Liver (tissue), 9 donors: ENCODE results near the gene SAMD7. TPM values are rescaled to one million over a fixed set of nuclear protein-coding genes. Genes with fewer than 3 reads are reported as not detected.

ENCODE experiments used
- DNase-seq: peaks from one replicate; pipeline ENCODE4 v3.0.0-alpha.2; 2017; ENCODE audit warnings: low spot score
- H3K27ac ChIP-seq, 2 donors: one replicate each; pipeline ENCODE4 v1.7.0; 2013; ENCODE audit warnings: inconsistent platforms in 2 of 2, low read length in 2 of 2, control low read depth in 1 of 2, low read depth in 1 of 2, mild to moderate bottlenecking in 1 of 2
- H3K27me3 ChIP-seq, 4 donors: one replicate each; pipeline versions ENCODE4 v1.6.1 to v1.7.0; 2013; ENCODE audit warnings: low read length in 3 of 4, inconsistent platforms in 1 of 4, mild to moderate bottlenecking in 1 of 4, moderate library complexity in 1 of 4; ENCODE audit not compliant: control insufficient read depth in 4 of 4, insufficient read depth in 4 of 4
- H3K36me3 ChIP-seq, 4 donors: one replicate each; pipeline versions ENCODE4 v1.6.1 to v1.7.0; 2013; ENCODE audit warnings: low read length in 3 of 4, mild to moderate bottlenecking in 3 of 4, low read depth in 1 of 4, moderate library complexity in 1 of 4; ENCODE audit not compliant: control insufficient read depth in 4 of 4, insufficient read depth in 3 of 4
- H3K4me1 ChIP-seq, 4 donors: one replicate each; pipeline versions ENCODE4 v1.6.1 to v1.7.0; 2013; ENCODE audit warnings: low read length in 3 of 4, mild to moderate bottlenecking in 3 of 4, moderate library complexity in 1 of 4; ENCODE audit not compliant: control insufficient read depth in 4 of 4, insufficient read depth in 4 of 4
- H3K4me3 ChIP-seq, 3 donors: one replicate each; pipeline versions ENCODE4 v1.6.1 to v1.7.0; 2013; ENCODE audit warnings: low read length in 3 of 3, control low read depth in 1 of 3, low read depth in 1 of 3, mild to moderate bottlenecking in 1 of 3
- H3K9ac ChIP-seq, 2 donors: one replicate each; pipeline ENCODE4 v1.7.0; 2013; ENCODE audit warnings: low read length in 2 of 2, mild to moderate bottlenecking in 2 of 2, moderate library complexity in 2 of 2, control low read depth in 1 of 2, low read depth in 1 of 2
- H3K9me3 ChIP-seq, 4 donors: one replicate each; pipeline versions ENCODE4 v1.6.1 to v1.7.0; 2013; ENCODE audit warnings: low read length in 3 of 4; ENCODE audit not compliant: control insufficient read depth in 4 of 4
- EGR1 ChIP-seq, 2 donors: IDR thresholded peaks; 2 replicates each; pipeline ENCODE4 v1.6.1; 2016 to 2018; ENCODE audit warnings: antibody characterized with exemption in 2 of 2, low read depth in 2 of 2
- FOXA1 ChIP-seq: IDR thresholded peaks from 2 replicates; pipeline ENCODE4 v1.6.1; 2016; ENCODE audit warnings: antibody characterized with exemption
- FOXA2 ChIP-seq: IDR thresholded peaks from 2 replicates; pipeline ENCODE4 v1.6.1; 2016; ENCODE audit warnings: antibody characterized with exemption
- GABPA ChIP-seq, 2 donors: IDR thresholded peaks in 1 of 2; conservative IDR thresholded peaks in 1 of 2; 2 replicates each; pipeline ENCODE4 v1.6.1; 2016; ENCODE audit warnings: antibody characterized with exemption in 2 of 2, mild to moderate bottlenecking in 1 of 2, moderate library complexity in 1 of 2
- HNF4A ChIP-seq, 2 donors: conservative IDR thresholded peaks; 2 replicates each; pipeline ENCODE4 v1.6.1; 2016; ENCODE audit warnings: antibody characterized with exemption in 2 of 2, mild to moderate bottlenecking in 2 of 2
- HNF4G ChIP-seq: IDR thresholded peaks from 2 replicates; pipeline ENCODE4 v1.6.1; 2016; ENCODE audit warnings: antibody characterized with exemption
- JUND ChIP-seq, 2 donors: IDR thresholded peaks; 2 replicates each; pipeline ENCODE4 v1.6.1; 2016; ENCODE audit warnings: antibody characterized with exemption in 2 of 2
- NR2F2 ChIP-seq: IDR thresholded peaks from 2 replicates; pipeline ENCODE4 v1.6.1; 2016; ENCODE audit warnings: antibody characterized with exemption
- RAD21 ChIP-seq, 2 donors: IDR thresholded peaks; 2 replicates each; pipeline ENCODE4 v1.6.1; 2016; ENCODE audit warnings: antibody characterized with exemption in 2 of 2, mild to moderate bottlenecking in 2 of 2
- RXRA ChIP-seq, 2 donors: IDR thresholded peaks; 2 replicates each; pipeline ENCODE4 v1.6.1; 2017 to 2018; ENCODE audit warnings: antibody characterized with exemption in 2 of 2, mild to moderate bottlenecking in 1 of 2
- SP1 ChIP-seq: IDR thresholded peaks from 2 replicates; pipeline ENCODE4 v1.6.1; 2018; ENCODE audit warnings: antibody characterized with exemption, mild to moderate bottlenecking
- TAF1 ChIP-seq: conservative IDR thresholded peaks from 2 replicates; pipeline ENCODE4 v1.6.1; 2016; ENCODE audit warnings: antibody characterized with exemption, mild to moderate bottlenecking
- YY1 ChIP-seq: IDR thresholded peaks from 2 replicates; pipeline ENCODE4 v1.6.1; 2016; ENCODE audit warnings: antibody characterized with exemption, mild to moderate bottlenecking
- ZBTB33 ChIP-seq: IDR thresholded peaks from 2 replicates; pipeline ENCODE4 v1.6.1; 2016; ENCODE audit warnings: antibody characterized with exemption
- WGBS: extraction: QIAGEN DNeasy Blood & Tissue Kit; methylation state at CpG from one replicate; pipeline ENCODE4 v1.1.7; 2013; 5-methylcytosine and 5-hydroxymethylcytosine counted together
- polyA plus RNA-seq, 2 donors: library from polyadenylated mRNA; stranded (reverse) in 1 of 2; unstranded in 1 of 2; fragments of 200-250 nt in 1 of 2; fragments of >200 nt in 1 of 2; fragmentation: Nextera tagmentation in 1 of 2; extraction: Ambion mirVana in 1 of 2; gene quantifications; one replicate each; pipeline versions ENCODE4 v1.2.1 to v1.2.3, GENCODE V29; 2013 to 2015
- total RNA-seq, 2 donors: library from RNA; depleted of rRNA; stranded (reverse); fragments of >200 nt; gene quantifications; one replicate each; pipeline ENCODE4 v1.2.3, GENCODE V29; 2014
- TF ChIP-seq, protein P1 (sequence below): fragments of 150-350 bp; IDR thresholded peaks from 2 replicates; pipeline ENCODE4 v1.5.1; 2017; ENCODE audit warnings: improper control_type of control experiment, low read depth, low read length; ENCODE audit not compliant: missing input control
- TF ChIP-seq, protein P2 (sequence below): IDR thresholded peaks from 2 replicates; pipeline ENCODE4 v1.6.1; 2016; ENCODE audit warnings: antibody characterized with exemption
- TF ChIP-seq, protein P3 (sequence below): IDR thresholded peaks from 2 replicates; pipeline ENCODE4 v1.6.1; 2016; ENCODE audit warnings: antibody characterized with exemption, mild to moderate bottlenecking
- TF ChIP-seq, protein P4 (sequence below): IDR thresholded peaks from 2 replicates; pipeline ENCODE4 v1.6.1; 2016; ENCODE audit warnings: antibody characterized with exemption
- donor health status: healthy.
- donor health status: healthy.
- donor health status: healthy.
- donor health status: healthy.
- donor health status: healthy.

The SAMD7 gene
- total and polyA plus RNA-seq, 4 donors, result not detected

DNA sequence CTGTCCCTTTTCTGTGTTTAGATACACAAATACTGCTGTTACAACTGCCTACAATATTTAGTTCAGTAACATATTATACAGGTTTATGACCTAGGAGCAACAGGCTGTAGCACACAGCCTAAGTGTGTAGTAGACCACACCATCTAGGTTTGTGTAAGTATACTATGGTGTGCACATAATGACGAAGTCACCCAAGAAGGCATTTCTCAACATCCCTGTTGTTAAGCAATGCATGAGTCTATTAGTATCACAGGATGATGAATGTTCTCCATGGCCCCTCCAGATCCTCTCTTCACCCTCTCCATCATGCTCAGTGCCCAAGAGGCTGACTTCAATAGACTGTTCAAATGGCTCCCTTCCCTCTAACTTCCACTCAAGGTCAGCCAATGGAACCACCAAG lies 40.7 kb downstream of the SAMD7 start:
- Histone ChIP-seq H3K4me1 (no peaks in the 10 kb centered on the region), H3K9ac (no peak overlapping the region), H3K27me3 (no peaks in the 10 kb centered on the region), H3K9me3 (no peaks in the 10 kb centered on the region), H3K36me3 (no peaks in the 10 kb centered on the region), H3K4me3 (no peak overlapping the region), H3K27ac (no peak overlapping the region)
- 84% methylated on average over 1 of the region's 1 CpG for WGBS
- DNase-seq, result no peak
- no peak for TF ChIP-seq EGR1 (IDR thresholded peaks at IDR 0.05; ENCODE audit: low read depth in 2 of 2)
- TF ChIP-seq, protein P1, sequence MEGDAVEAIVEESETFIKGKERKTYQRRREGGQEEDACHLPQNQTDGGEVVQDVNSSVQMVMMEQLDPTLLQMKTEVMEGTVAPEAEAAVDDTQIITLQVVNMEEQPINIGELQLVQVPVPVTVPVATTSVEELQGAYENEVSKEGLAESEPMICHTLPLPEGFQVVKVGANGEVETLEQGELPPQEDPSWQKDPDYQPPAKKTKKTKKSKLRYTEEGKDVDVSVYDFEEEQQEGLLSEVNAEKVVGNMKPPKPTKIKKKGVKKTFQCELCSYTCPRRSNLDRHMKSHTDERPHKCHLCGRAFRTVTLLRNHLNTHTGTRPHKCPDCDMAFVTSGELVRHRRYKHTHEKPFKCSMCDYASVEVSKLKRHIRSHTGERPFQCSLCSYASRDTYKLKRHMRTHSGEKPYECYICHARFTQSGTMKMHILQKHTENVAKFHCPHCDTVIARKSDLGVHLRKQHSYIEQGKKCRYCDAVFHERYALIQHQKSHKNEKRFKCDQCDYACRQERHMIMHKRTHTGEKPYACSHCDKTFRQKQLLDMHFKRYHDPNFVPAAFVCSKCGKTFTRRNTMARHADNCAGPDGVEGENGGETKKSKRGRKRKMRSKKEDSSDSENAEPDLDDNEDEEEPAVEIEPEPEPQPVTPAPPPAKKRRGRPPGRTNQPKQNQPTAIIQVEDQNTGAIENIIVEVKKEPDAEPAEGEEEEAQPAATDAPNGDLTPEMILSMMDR, result no peak

GRCh38 chr3:169953462-169954141 lies 42.2 kb downstream of the SAMD7 start:
- Histone ChIP-seq H3K36me3 (no peaks in the 10 kb centered on the region), H3K4me1 (no peaks in the 10 kb centered on the region), H3K9ac (no peak overlapping the region), H3K27me3 (no peaks in the 10 kb centered on the region), H3K9me3 (no peaks in the 10 kb centered on the region), H3K4me3 (no peak overlapping the region), H3K27ac (no peak overlapping the region)
- DNase-seq, result no peak
- 91% methylated on average over 3 of the region's 3 CpGs for WGBS
- no peak for TF ChIP-seq HNF4G
- TF ChIP-seq, protein P2, sequence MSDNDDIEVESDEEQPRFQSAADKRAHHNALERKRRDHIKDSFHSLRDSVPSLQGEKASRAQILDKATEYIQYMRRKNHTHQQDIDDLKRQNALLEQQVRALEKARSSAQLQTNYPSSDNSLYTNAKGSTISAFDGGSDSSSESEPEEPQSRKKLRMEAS, result no peak
- no peak for TF ChIP-seq TAF1
- TF ChIP-seq, protein P3, sequence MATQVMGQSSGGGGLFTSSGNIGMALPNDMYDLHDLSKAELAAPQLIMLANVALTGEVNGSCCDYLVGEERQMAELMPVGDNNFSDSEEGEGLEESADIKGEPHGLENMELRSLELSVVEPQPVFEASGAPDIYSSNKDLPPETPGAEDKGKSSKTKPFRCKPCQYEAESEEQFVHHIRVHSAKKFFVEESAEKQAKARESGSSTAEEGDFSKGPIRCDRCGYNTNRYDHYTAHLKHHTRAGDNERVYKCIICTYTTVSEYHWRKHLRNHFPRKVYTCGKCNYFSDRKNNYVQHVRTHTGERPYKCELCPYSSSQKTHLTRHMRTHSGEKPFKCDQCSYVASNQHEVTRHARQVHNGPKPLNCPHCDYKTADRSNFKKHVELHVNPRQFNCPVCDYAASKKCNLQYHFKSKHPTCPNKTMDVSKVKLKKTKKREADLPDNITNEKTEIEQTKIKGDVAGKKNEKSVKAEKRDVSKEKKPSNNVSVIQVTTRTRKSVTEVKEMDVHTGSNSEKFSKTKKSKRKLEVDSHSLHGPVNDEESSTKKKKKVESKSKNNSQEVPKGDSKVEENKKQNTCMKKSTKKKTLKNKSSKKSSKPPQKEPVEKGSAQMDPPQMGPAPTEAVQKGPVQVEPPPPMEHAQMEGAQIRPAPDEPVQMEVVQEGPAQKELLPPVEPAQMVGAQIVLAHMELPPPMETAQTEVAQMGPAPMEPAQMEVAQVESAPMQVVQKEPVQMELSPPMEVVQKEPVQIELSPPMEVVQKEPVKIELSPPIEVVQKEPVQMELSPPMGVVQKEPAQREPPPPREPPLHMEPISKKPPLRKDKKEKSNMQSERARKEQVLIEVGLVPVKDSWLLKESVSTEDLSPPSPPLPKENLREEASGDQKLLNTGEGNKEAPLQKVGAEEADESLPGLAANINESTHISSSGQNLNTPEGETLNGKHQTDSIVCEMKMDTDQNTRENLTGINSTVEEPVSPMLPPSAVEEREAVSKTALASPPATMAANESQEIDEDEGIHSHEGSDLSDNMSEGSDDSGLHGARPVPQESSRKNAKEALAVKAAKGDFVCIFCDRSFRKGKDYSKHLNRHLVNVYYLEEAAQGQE, result no peak
- TF ChIP-seq JUND (IDR thresholded peaks at IDR 0.05), result no peak
- no peak for TF ChIP-seq RAD21 (IDR thresholded peaks at IDR 0.05)
- no peak for TF ChIP-seq YY1
- no peak for TF ChIP-seq EGR1 (IDR thresholded peaks at IDR 0.05; ENCODE audit: low read depth in 2 of 2)
- TF ChIP-seq, protein P4, sequence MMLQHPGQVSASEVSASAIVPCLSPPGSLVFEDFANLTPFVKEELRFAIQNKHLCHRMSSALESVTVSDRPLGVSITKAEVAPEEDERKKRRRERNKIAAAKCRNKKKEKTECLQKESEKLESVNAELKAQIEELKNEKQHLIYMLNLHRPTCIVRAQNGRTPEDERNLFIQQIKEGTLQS, result no peak
- no peak for TF ChIP-seq RXRA (IDR thresholded peaks at IDR 0.05)
- TF ChIP-seq FOXA2, result no peak
- no peak for TF ChIP-seq FOXA1
- TF ChIP-seq SP1, result no peak
- TF ChIP-seq HNF4A (conservative IDR thresholded peaks at IDR 0.05), result no peak
- no peak for TF ChIP-seq GABPA (IDR thresholded peaks at IDR 0.05 in 1 of 2, conservative IDR thresholded peaks at IDR 0.05 in 1 of 2)
- no peak for TF ChIP-seq NR2F2
- no peak for TF ChIP-seq ZBTB33
- TF ChIP-seq, protein P1, result no peak
